Activated naive CD4-positive, alpha-beta T cell treated with anti-CD3 and anti-CD28 coated beads, Interleukin-2, amount 50 U/mL, for 16 hours (primary cell): Measurements from ENCODE around the gene CYP2A13.
"Not testable (repeated sequence)": the region's sequence is repeated elsewhere in the genome, so short reads cannot be mapped to it uniquely, and the experiment has no call there.

Experiments
- DNase-seq: peaks from one replicate; pipeline ENCODE4 v3.0.0-alpha.2; 2020

The CYP2A13 gene

DNA sequence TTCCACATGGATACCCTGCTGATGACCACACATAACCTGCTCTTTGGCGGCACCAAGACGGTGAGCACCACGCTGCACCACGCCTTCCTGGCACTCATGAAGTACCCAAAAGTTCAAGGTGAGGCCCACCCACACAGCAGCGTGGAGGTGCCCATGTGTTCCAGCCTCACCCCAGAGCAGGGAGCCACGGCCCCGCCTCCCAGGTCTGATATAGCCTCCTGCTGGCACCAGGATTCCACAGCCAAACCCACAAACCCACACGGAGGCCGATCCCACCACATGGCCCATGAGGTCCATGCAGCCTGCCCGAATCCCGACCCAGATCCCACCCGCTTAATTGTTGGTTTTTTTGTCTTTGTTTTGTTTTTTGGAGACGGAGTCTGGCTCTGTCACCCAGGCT is 34.6 kb downstream of the CYP2A13 start:
- not testable (repeated sequence) for DNase-seq

- DNase-seq, result no peak
These were observed 35.6 kb downstream of the CYP2A13 start for GRCh38 chr19:41123716-41124294.

DNA sequence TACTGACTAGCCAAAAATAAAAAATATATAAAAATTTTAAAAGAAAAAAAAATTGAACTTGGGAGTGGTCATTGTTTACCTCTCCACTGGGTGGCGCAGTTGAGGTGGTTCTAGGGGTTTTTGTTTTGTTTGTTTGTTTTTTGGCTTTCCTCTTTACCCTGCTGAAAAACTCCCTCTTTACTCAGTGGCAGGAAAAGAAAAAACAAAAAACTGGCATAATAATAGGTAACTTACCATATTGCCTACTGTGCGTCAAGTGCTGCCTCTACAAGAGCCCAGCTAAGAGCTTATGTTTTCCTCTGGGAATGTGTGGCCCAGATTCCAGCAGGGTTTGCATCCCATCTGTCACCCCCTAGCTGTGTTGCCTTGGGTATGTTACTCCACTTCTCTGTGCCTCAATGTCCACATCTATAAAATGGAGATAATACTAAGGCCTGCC is 38.5 kb downstream of the CYP2A13 start:
- peak; percentile 42 for DNase-seq

DNA sequence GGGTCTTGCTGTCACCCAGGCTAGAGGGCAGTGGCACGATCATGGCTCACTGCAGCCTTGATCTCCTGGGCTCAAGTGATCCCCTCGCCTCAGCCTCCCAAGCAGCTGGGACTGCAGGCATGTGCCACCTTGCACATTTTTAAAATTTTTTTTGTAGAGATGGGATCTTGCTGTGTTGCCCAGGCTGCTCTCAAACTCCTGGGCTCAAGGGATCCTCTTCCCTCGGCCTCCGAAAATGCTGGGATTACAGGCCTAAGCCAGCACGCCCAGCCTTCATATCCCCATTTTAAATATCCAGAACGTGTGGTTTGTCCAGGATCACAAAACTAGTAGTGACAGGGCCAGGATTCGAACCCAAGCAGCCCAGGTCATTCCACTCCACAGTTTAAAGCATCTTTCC is 39.1 kb downstream of the CYP2A13 start:
- not testable (repeated sequence) for DNase-seq

DNA sequence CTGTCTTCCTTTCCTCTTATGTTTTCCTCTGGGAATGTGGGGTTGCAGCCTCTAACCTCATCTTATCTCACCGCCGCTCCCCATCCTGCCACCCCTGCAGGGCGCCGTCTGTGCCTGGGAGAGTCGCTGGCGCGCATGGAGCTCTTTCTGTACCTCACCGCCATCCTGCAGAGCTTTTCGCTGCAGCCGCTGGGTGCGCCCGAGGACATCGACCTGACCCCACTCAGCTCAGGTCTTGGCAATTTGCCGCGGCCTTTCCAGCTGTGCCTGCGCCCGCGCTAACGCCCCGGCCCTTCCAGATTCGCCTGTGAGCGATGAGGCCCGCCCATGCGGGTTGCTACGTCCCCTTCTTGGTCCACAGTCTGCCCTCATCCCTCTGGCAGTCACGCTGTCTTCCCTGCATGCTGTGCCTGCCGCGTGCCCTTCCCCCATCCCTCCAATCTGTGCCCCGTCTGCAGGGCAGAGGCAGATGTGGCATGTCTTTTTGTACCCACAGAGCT is 39.6 kb downstream of the CYP2A13 start:
- peak; percentile 92 for DNase-seq

- DNase-seq, result no peak
These were observed 40.4 kb downstream of the CYP2A13 start for GRCh38 chr19:41128692-41129091.

DNA sequence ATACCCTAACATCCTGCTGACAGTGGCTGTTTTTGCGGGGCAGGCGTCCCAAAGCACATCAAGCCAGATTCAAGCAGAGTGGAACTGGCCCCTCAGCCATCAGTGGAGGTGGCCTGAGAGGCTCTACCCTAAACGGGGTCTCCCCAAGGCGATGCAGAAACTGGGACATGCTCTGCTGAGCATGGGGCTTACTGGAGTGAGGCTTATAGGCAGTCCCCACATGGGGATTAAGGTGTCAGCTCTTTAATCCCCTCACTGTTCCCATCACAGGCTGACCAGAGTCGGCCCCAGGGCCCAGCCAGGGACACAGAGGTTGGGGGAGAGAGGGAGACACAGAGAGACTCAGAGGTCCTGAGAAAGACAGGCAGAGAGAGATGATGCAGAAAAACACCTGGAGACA is 42.9 kb downstream of the CYP2A13 start:
- DNase-seq, result no peak

DNA sequence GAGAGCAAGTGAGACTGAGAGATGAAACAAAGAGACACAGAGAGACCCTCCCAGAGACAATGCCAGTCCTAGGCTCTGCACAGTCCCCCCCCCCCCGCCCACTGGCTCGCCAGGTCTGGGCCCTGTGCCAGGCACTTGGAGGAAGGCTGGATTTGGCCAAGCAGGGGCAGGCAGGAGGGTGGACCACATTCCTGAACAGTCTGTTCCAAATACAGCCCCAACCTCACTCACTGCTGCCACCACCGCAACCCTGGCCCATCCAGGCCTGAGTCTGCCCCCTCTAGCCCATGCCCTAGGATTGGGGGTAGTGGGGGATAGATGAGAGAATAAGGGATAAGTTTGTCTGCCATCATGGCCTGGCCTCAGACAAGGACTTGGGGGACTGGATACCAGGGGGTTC is 45.0 kb downstream of the CYP2A13 start:
- no peak for DNase-seq

DNA sequence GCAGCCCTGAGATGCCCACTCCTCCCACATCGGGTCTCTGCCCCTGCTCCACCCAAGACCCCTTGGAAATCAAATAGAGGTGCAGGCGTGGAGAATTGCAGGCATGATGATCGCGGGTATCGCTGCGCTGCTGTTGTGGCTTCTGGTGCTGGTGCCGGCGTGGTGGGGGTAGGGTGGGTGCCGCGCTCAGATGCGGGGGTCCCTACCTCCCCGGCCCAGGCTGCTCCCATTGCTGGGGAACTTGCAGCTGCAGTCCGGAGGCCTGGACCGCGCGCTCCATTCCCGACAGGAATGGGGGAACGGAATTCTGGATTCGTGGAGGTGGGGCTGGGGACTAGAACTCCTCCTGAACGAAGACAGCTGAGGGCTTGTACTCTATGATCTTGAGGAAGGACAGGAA is 46.4 kb downstream of the CYP2A13 start:
- no peak for DNase-seq

DNA sequence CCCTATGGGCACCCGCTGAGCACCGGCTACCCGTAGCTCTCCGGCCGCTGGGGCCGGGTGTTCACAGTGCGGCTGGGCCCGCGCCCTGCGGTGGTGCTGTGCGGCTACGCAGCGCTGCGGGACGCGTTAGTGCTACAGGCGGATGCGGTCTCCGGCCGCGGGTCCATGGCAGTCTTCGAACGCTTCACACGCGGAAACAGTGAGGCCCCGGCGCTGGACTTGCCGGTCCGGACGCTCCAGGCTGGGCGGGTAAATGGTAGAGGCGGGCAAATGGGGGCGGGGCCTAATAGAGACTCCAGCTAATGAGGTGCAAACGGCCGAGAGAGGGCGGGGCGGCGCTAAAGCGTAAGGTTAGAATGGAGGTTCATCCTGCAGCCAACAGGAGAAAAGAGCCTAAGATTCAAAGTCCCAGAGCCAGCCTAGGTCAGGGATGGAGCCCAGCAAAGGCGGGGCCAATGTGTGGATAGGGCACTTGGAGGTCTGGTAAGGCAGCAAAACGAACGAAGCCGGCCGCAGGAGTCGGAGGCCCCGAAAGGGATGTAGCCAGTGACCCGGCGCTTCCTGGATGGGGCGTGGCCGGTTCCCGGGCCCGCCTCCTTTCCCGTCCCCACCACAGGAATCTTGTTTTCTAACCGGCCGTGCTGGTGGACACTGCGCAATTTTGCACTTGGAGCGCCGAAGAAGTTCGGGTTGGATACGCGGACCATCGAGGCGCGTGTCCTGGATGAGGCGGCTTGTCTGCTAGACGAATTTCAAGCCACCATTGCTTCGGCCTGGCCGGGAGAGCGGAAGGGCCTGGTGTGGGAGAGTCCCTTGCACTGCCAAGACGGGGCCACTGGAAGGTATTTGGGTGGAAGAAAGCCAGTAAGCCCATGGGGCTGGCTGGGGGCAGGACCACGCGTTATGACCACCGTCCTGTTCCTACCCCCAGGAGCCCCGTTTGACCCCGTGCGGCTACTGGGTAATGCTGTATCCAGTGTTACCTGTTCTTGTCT is 47.4 kb downstream of the CYP2A13 start:
- DNase-seq, result peak; percentile 31

DNA sequence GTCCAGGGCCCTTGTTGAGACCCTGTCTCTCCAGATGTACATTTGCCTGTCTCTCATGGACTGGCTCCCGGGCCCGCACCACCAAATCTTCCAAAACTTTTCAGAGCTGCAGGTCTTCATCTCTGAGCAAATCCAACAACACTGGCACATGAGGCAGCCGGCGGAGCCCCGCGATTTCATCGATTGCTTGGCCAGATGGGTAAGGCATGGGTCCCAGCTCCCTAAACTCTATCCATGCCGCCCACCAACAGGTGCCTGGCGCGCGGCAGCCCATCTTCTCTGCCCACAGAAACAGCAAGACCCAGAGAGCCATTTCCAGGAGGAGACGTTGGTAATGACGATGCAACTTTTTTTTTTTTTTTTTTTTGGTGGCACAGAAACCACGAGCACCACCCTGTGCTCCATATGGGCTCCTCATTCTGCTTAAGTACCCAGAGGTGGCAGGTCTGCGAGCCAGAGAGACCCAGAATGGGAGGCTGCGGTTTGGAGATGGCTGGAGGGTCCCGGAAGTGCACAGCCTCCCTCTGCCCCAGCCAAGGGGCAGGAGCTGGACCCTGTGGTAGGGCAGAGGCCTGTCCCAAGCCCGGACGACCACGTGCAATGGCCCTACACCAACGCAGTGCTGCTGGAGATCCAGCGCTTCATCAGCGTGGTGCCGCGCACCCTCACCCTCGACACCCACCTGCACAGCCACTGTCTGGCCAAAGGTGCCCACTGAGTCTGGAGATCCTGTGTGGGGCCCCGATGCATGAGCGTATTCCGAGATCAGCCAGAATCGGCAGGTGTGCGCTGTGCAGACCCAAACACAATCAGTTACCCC is 48.6 kb downstream of the CYP2A13 start:
- no peak for DNase-seq

- peak; percentile 87 for DNase-seq
These were observed 56.2 kb downstream of the CYP2A13 start for GRCh38 chr19:41144403-41144802.
